Stomach smooth muscle (tissue), 2 donors: Measurements from ENCODE around the gene NOL4L.
A peak's percentile ranks its signal among the peaks of the same experiment; 100 is the strongest.
"Not testable (repeated sequence)": the region's sequence is repeated elsewhere in the genome, so short reads cannot be mapped to it uniquely, and the experiment has no call there.

Experiments used
- H3K27ac ChIP-seq: one replicate; pipeline ENCODE4 v1.7.0; 2013; ENCODE audit warnings: mild to moderate bottlenecking, low read length, inconsistent platforms
- H3K27me3 ChIP-seq, 2 donors: one replicate each; pipeline ENCODE4 v1.7.0; 2013; ENCODE audit warnings: low read length in 2 of 2; ENCODE audit not compliant: insufficient read depth in 2 of 2, control insufficient read depth in 1 of 2
- H3K36me3 ChIP-seq, 2 donors: one replicate each; pipeline ENCODE4 v1.7.0; 2013; ENCODE audit warnings: low read length in 2 of 2; ENCODE audit not compliant: control insufficient read depth in 2 of 2, insufficient read depth in 2 of 2
- H3K4me1 ChIP-seq: one replicate; pipeline ENCODE4 v1.7.0; 2013; ENCODE audit warnings: low read length; ENCODE audit not compliant: control insufficient read depth, insufficient read depth
- H3K4me3 ChIP-seq, 2 donors: one replicate each; pipeline ENCODE4 v1.7.0; 2013; ENCODE audit warnings: low read length in 2 of 2
- H3K9ac ChIP-seq, 2 donors: one replicate each; pipeline ENCODE4 v1.7.0; 2013; ENCODE audit warnings: low read length in 2 of 2, mild to moderate bottlenecking in 1 of 2
- H3K9me3 ChIP-seq, 2 donors: one replicate each; pipeline ENCODE4 v1.7.0; 2013; ENCODE audit warnings: low read length in 2 of 2; ENCODE audit not compliant: control insufficient read depth in 2 of 2
- donor health status: healthy.
- donor health status: Pancreatic carcinoma.

NOL4L gene

GRCh38 chr20:32496811-32497533 is 88.2 kb downstream of the NOL4L start:
- Histone ChIP-seq H3K36me3 (no peaks in the 10 kb centered on the region), H3K4me1 (no peaks in the 10 kb centered on the region), H3K27ac (no peak overlapping the region), H3K4me3 (no peak overlapping the region), H3K9ac (no peak overlapping the region), H3K27me3 (no peaks in the 10 kb centered on the region), H3K9me3 (no peaks in the 10 kb centered on the region)

DNA sequence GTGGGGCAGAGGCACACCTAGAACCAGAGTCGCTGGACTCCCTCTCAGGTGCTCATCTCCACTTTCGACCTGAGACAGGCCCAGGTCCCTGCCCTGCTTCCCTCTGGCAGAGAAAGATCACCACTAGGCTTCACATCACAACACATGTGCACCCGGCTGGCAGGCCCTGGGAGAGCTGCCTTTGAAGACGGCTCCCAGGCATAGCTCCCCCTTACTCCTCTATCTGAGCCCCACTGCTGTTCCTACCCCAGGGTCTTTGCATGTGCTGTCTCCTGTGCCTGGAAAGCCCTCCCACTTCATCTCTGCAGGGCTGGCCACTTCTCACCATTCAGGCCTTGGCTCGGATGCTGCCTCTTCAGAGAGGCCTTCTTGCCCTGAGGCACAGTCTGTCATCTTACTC is 89.2 kb downstream of the NOL4L start:
- no peaks in the 10 kb centered on the region for H3K36me3 ChIP-seq
- H3K27ac ChIP-seq, result no peak overlapping the region
- no peak overlapping the region for H3K4me3 ChIP-seq
- H3K9me3 ChIP-seq, result no peaks in the 10 kb centered on the region
- H3K27me3 ChIP-seq, result no peaks in the 10 kb centered on the region
- no peak overlapping the region for H3K9ac ChIP-seq
- H3K4me1 ChIP-seq, result no peaks in the 10 kb centered on the region

DNA sequence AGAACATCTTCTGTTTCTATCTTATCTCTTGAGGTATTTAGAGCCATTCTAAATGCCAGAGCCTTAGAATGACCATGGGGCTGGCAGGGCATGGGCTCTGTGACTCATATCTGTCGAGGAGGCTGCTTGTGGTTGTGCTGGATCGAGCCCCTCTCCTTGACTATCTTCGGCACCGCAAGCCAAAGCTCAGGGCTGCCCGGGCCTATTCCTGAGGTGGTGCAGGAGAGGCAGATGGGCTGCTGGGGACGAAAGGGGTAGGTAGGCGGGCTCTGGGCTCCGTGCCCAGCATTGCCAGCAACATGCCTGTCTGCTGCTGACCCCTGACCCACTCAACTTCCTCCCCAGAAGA is 89.9 kb downstream of the NOL4L start:
- H3K36me3 ChIP-seq, result no peaks in the 10 kb centered on the region
- no peak overlapping the region for H3K4me3 ChIP-seq
- no peaks in the 10 kb centered on the region for H3K4me1 ChIP-seq
- no peaks in the 10 kb centered on the region for H3K9me3 ChIP-seq
- H3K9ac ChIP-seq, result no peak overlapping the region
- H3K27ac ChIP-seq, result no peak overlapping the region
- no peaks in the 10 kb centered on the region for H3K27me3 ChIP-seq

GRCh38 chr20:32494483-32495216 is 90.5 kb downstream of the NOL4L start:
- no peaks in the 10 kb centered on the region for H3K36me3 ChIP-seq
- H3K27me3 ChIP-seq, result no peaks in the 10 kb centered on the region
- no peak overlapping the region for H3K9ac ChIP-seq
- no peak overlapping the region for H3K27ac ChIP-seq
- no peaks in the 10 kb centered on the region for H3K9me3 ChIP-seq
- H3K4me1 ChIP-seq, result no peaks in the 10 kb centered on the region
- H3K4me3 ChIP-seq, result no peak overlapping the region

DNA sequence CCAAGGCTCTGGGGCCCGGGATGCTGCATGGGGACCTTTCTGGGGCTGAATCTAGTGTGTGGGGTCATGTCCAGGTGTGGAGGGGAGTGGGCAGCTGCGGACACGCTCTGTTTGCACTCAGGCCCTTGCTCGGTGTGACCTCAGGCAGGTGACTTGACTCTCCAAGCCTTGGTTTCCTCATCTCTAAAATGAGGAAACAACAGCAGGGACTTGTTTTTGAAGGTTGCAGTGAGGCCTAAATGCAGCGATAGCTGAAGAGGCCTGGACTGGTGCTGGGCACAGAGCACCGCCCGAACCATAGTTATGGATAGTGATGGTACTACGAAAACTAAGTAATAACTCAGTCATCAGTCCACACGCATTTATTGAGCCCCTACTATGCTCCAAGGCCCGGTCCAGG is 91.8 kb downstream of the NOL4L start:
- Histone ChIP-seq H3K4me3 (no peak overlapping the region), H3K27ac (no peak overlapping the region), H3K9ac (no peak overlapping the region), H3K27me3 (no peaks in the 10 kb centered on the region), H3K4me1 (no peaks in the 10 kb centered on the region), H3K9me3 (no peaks in the 10 kb centered on the region), H3K36me3 (no peaks in the 10 kb centered on the region)

DNA sequence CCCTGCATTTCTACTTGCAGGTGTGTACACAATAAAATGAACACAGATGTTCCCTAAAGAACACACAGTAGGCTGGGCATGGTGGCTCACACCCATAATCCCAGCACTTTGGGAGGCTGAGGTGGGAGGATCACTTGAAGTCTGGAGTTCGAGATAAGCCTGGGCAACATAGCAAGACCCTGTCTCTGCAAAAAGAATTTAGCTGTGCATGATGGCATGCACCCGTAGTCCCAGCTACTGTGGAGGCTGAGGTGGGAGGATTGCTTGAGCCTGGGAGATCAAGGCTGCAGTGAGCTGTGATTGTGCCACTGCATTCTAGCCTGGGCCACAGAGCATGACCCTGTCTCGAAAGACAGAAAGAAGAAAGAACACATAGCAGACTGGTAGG is 93.4 kb downstream of the NOL4L start:
- not testable (repeated sequence) for H3K9me3 ChIP-seq, H3K36me3 ChIP-seq, H3K4me1 ChIP-seq, H3K27me3 ChIP-seq, H3K4me3 ChIP-seq, H3K9ac ChIP-seq, H3K27ac ChIP-seq

DNA sequence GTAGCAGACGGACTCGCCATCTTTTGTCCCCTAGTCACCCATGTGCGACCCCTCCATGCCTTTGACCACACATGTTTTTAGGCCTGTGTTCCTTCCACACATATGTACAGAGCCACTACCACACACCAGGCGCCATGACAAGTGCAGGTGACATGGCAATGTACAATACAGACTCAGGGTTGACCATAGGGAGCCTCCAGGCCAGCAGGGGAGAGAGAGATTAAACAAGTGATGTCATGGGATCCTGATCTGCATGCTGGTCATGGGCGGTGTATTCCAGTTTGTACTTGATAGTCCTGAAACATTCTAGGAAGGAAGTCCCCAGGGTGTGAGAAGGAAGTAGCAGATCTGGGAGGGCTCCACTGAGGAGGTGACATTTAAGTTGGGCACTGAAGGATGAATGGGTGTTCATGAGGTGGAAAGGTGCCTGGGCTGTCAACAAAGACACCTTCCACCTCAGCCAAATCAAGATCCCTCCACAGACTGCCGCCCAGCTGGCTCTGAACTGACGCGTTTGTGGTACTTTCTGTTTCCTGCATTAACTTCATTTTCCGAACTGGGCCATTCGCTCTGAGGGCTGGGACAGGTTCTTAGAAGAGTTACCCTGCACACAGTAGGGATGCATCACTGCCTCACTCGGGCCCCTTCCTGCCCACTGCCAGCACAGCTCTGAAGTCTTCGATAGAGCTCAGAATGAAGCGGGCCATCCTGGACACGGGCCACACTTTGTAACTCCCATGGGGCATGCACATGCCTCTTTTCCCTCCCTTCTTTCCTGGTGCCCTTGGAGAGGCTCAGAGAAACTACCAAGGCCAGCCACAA is 94.0 kb downstream of the NOL4L start:
- Histone ChIP-seq H3K36me3 (no peaks in the 10 kb centered on the region), H3K9me3 (no peaks in the 10 kb centered on the region), H3K4me1 (no peaks in the 10 kb centered on the region), H3K27me3 (no peaks in the 10 kb centered on the region), H3K27ac (no peak overlapping the region), H3K4me3 (no peak overlapping the region), H3K9ac (no peak overlapping the region)

DNA sequence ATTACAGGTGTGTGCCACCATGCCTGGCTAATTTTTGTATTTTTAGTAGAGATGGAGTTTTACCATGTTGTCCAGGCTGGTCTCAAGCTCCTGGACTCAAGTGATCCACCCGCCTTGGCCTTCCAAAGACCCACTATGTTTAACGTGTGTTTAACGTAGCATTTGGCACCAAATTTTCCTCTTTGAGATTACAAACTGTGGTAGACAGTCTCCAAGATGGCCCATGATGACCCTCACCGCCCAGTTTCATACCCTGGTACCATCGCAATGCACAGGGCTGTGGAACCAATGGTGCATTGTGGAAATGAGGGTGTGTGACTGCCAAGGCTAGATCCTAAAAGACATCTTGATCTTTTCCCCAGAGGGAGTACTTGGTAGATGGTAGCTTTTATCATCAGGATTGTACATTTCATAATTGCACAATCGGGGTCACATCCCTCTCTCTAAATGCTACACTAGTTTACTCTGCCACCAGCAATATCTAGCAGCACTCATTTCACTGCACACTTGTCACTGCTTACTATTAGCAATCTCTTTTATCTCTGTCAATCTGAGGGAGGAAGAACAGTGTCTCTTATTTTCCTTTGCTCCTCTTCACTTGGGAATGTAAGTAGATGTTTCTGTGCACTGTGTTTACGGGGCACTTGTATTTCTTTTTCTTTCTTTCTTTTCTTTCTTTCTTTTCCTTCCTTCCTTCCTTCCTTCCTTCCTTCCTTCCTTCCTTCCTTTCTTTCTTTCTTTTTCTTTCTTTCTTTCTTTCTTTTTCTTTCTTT is 96.9 kb downstream of the NOL4L start:
- H3K4me1 ChIP-seq, result peaks cover 12% of the 10 kb centered on the region
- no peak overlapping the region for H3K27ac ChIP-seq
- no peak overlapping the region for H3K9ac ChIP-seq
- no peaks in the 10 kb centered on the region for H3K36me3 ChIP-seq
- H3K9me3 ChIP-seq, result no peaks in the 10 kb centered on the region
- no peaks in the 10 kb centered on the region for H3K27me3 ChIP-seq
- H3K4me3 ChIP-seq, result no peak overlapping the region

- Histone ChIP-seq H3K9me3 (no peaks in the 10 kb centered on the region), H3K4me1 (peaks cover 17% of the 10 kb centered on the region), H3K27ac (no peak overlapping the region), H3K27me3 (no peaks in the 10 kb centered on the region), H3K9ac (no peak overlapping the region), H3K4me3 (no peak overlapping the region), H3K36me3 (no peaks in the 10 kb centered on the region)
These were observed 97.8 kb downstream of the NOL4L start for GRCh38 chr20:32487381-32487780.

GRCh38 chr20:32485770-32486478 is 99.2 kb downstream of the NOL4L start:
- Histone ChIP-seq H3K9me3 (no peaks in the 10 kb centered on the region), H3K4me3 (no peak overlapping the region), H3K27me3 (no peaks in the 10 kb centered on the region), H3K27ac (peak overlapping the region; percentile 31), H3K36me3 (no peaks in the 10 kb centered on the region), H3K9ac (no peak overlapping the region), H3K4me1 (peaks cover 29% of the 10 kb centered on the region)
